Sciatic nerve (tissue), 2 donors: ENCODE data around the gene AMOTL1. TPM values are rescaled to one million over a fixed set of nuclear protein-coding genes. Genes with fewer than 3 reads are reported as not detected.

ENCODE experiments used
- ATAC-seq: fragments of 200-7000 bp; cut with Tn5 transposase; one replicate; pipeline ENCODE4 v1.9.1; 2020; ENCODE audit warnings: mild to moderate bottlenecking, moderate library complexity
- DNase-seq: peaks from one replicate; pipeline ENCODE4 v3.0.0-alpha.2; 2020; ENCODE audit warnings: low spot score
- intact Hi-C: fragments of 100-400 bp; cut with DNase I; formaldehyde crosslinking; loops from one replicate; pipeline ENCODE4 v1.14.2; 2022
- total RNA-seq: library from RNA; stranded (reverse); fragmentation: NEBNext Ultra II Directional; extraction: Animal tissue kit (Norgen Biotek cat#: 25700); gene quantifications from one replicate; pipeline ENCODE4 v1.2.1, GENCODE V29; 2021
- donor health status: DM: no; HTN: no; CAD: no.
- donor health status: DM: no; HTN: no; CAD: no.

The AMOTL1 gene
- total RNA-seq, 1 donor from 2014 or later = 75.6 TPM

DNA sequence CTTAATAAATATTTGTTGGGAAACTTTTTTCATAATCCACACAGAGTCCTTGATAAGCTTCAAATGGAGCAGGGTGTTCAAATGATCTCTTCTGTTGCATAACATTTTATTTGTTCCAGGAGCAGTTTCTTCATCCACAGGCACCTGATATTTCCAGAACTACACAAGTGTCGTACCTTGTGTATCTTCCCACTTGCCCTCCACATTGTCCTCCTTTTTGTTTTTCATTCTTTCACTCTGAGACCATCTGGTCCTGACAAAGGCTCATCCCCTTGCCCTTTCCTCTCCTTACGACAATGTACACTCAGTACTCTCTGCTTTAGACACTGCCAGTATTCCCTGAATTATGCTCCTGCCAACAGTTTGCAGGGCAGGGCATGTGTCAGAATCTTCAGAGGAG, 5.2 kb upstream of the AMOTL1 start:
- DNase-seq (no peak), ATAC-seq (no peak)
- intact Hi-C loops = no loop called here

DNA sequence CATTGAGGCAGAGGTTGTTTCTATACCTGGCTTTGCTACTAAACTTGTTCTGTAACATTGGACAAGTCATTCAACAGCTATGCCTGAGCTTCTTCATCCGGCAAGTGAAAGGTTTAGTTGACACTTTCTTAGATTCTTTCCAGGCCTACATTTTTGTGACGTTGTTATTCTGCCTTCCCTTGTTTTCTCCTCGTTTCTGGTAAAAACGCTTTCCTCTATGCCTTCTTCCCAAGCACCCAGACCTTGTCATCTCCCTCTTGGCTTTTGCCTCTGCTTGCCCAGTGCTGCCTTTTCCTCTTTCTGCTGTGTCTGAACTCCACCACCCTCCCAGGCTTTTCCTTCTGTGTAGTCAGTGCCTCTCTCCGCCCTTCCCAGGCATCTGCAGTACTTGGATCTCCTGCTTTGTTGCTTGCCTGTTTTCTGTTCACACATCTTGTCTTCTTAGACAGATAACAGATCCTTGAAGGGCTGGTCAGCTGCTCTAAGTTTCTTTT, 1.4 kb upstream of the AMOTL1 start:
- intact Hi-C loops = no loop called here
- DNase-seq (no peak), ATAC-seq (no peak)

DNA sequence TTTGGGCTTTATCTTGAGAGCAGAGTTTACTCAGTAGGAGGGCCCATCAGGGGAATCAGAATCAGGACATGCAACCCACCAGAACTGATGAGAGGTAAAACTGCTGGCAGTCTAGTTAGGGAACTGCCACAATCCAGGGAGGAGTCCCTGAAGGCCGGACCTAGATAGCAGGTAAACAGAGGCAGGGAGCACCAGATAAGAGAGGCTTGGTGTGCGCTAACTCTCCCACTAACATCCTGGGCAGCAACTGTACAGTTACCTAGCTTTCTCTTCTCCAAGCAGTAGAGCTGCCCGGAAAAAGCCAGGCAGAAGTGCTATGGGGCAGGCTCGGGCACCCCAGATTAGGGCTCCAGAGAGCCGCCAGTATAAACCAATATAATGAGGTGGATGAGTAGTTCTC, 865 bp upstream of the AMOTL1 start:
- intact Hi-C loops = no loop called here
- no peak for ATAC-seq

DNA sequence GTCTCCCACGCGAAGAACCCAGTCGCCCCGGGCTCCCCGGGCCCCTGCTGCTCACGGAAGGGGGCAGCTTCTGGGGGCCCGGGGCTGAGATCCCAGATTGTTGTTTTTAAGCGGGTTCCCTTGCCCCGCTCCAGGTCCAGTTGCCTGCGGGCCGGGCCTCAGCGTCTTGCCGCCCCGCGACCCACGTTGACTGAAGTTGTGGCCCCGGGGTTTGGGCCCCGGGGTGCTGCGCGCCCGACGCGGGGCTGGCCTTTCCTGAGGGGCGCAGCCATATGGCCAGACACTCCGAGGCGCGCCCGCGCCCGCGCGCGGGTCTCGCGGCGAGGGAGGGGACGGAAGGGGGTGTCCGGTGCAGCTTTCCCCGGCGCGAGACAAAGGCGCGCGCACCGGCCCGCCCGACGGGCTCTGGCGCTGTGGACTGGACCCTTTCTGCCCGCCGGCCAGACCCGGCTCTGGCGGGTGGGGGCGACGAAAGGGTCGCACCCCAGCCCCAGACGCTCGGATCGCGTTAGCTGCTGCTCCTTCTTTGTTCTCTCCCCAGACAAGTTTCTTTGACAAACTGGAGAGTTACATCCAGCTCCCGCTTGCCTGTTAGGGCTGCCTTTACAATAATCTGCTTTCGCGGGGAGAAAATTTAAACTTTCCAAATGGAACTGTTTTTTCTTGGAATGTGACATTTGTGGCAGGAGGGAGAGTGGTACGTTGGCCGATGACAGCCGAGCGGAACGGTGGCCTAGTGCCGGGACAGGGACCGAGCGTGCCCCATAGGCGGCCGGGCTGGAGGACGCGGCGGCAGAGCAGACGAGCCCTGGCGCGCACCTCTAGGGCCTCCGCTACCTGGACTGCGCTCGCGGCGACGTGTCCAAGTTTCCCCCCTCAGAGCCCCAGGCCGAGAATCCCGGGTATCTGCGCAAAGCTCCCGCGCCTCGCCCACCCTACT, 716 bp downstream of the AMOTL1 start:
- DNase-seq = peak; percentile 72
- peak; percentile 75 for ATAC-seq
- intact Hi-C loops = no loop called here

More for the DNA sequence above, 865 bp upstream of the AMOTL1 start:
- no peak for DNase-seq

DNA sequence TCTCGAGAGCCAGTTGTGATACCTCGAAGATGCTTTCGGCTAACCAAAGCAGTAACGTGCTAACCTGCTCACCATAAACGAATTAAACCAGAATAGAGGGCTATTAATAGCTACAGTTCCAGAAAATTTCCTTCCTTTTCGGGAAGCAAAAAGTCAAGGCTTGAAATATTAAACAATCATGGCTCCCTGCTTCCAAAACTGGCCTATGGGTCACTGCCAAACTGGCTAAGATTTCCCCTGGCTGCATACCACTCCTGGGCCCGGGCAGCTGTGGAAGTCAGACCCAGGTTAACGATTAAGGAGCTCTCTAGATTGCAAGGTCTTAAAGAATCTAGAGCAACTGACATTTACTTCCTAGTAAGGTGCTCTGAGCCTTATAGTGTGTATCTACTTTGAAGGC, 1.7 kb downstream of the AMOTL1 start:
- no peak for ATAC-seq
- intact Hi-C loops = no loop called here
- no peak for DNase-seq

DNA sequence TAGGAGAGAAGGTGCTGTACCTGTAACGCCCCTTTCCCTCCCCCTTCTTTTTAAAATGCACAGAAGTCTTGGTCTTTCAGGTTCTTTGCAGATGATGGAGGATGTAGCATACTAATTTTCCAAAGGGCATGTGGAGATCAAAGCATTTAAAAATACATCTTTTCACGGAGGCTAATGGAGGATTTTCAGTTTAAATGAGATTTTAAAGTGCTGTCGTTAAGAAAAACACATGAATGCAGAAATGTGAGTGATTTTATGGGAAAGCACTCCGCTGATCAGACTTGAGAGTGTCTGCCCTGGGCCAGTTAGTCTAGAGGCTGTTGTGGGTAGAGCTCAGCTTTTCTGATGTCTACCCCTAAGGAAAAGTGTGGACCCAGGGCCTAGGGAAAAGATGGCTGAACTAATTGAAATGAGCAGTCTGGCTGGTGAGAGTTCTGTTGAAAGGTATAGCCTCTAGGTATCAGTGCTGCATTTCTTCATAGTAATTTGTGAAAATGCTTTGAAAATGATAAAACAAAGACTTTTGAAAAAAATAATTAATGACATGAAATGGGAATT, 2.5 kb downstream of the AMOTL1 start:
- ATAC-seq = no peak
- intact Hi-C loops = no loop called here
- DNase-seq = no peak

DNA sequence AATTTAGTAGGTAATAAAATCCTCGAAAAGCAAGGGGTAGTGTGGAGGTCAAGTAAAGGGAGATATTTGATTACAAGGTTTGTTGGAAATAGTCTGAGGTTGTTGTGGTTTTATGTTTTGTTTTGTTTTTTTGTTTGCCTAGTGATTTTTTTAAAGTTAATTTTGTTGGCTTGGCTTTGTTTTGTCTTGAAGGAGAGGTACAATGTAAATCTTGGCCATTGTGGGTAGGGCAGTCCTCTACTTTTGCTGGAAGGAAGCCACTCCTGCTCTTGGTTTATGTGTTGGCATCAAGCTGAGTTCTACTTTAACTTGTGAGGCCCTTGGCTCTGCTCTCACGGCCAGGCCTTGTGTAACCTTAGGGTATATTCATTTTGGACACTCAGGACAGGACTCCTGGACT, 3.2 kb downstream of the AMOTL1 start:
- no peak for ATAC-seq
- DNase-seq = no peak
- intact Hi-C loops = no loop called here

DNA sequence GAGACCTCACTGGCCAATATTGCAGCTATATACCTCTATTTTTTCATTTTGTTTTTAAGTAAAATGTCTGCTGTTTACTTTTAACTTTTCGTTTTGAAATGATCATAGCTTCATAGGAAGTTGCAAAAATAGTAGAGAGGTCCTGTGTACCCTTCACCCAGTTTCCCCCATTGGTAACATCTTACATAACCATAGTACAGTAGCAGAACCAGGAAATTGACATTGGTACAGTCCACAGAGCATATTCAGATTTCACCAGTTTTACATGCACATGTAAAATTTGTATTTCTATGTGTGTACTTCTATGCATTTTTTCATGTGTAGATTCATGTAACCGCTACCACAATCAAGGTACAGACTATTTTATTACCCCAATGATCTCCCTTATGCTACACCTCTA, 3.8 kb downstream of the AMOTL1 start:
- ATAC-seq = no peak
- DNase-seq = no peak
- intact Hi-C loops = no loop called here

DNA sequence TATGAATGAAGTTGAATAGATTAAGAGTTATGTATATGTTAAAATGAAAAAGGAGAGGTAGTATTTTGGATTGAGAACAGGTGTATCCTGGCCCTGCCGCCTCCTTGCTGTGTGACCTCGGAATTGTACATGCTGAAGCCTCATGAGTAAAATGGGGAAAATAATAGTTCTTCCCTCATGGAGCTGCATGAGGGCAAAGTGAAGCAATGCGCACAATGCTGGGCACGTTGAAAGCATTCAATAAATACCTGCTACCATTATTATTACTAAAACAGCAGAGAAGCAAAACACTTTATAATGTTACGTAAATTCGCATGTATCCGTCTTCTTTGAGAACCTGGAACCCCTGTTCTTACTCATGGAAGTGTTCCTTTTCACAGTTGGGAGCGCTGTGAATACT, 5.7 kb downstream of the AMOTL1 start:
- intact Hi-C loops = no loop called here
- ATAC-seq (no peak), DNase-seq (no peak)

DNA sequence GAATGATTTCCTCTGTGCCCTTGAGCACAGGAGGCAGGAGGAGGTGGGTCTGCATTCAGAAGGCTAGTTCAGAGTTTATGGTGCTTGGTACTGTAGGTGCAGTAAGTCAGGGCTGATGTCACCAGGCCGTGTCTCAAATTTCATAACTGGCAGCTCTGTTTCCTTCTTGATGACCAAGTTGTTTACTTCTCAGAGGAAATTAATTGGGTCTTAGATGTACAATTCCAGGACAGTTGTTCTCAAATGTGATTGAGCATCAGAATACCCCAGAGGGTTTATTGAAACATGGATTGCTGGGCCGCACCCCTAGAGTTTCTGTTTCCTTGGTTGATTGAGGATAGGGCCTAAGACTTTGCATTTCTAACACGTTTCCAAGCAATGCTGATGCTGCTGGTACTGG, 6.2 kb downstream of the AMOTL1 start:
- ATAC-seq = no peak
- intact Hi-C loops = no loop called here
- no peak for DNase-seq

DNA sequence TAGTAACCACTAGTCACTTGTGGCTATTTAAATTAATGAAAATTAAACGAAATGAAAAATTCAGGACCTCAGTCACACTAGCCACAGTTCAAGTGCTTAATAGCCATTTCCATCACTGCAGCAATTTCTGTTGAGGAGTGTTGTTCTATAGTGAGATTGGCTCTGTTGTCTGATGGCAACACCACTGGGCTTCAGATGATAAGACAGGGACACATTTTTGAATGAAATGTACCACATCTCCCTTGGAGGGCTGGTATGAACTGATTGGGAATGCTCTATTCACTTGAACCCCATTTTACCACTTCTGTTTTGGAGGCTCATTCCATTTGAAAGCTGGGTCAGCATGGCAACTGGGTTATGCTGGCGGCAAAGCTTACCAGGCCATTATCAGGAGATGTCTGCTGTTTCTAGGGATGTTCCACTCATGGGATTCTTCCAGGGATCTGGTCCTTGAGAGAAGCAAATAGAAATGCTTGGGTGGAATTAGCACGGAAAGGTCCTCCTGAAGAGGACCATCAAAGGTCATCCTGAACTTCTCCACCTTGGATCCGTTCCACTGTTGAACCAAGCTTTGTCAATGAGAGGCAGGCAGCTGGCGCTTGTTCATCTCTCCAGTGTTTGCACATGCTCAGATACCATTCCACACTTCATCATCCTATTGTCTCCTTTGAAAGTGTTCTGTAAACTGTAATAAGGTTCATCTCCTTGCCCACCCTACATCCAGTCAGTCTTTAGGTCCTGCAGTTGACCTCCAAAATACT, 7.6 kb downstream of the AMOTL1 start:
- intact Hi-C loops = no loop called here
- ATAC-seq = no peak
- DNase-seq = no peak

DNA sequence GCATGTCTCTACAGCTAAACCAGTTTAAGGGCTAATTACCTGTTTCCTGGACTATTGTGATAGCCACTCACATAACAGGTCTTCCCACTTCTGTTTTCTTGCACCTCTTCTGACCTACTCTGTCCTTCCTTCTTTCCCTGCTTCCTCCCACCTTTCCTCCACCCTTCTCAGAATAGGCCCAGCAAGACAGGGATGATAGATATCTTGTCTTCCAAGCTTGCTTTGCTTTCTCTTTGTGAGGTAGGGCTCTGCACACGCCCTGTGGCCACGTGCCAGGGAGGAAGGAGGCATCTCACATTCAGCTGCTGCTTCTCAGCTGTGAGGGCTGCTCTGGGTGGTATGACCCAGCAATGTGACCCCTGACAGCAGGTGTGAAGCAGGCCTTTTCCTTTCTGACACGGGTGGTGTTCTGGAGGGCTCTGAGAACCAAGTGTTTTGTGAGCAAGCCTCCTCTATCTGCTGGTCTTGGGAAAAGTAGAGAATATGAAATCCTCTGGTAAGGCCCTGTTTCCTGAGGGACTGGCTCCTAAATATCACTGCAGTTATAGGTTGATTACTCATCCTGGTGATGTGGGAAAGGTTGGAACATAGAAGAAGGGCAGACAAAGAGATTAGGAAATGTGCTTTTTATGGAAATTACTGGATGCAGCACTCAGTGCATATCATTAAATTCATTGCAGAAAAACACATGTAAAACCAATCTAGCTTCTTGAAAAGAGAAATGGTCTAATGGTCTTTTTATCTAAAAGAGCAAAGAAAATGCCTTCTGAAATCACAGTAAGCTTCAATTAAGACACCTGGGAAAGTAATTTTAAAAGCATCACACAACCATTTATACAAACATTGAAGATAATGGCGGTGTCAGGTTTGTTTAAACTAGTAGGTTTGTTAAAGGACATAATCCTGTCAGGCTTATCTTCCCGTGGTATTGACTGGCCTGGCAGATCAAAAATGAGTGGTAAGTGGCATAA, 8.5 kb downstream of the AMOTL1 start:
- DNase-seq = no peak
- ATAC-seq = peak; percentile 68
- intact Hi-C loops = no loop called here

DNA sequence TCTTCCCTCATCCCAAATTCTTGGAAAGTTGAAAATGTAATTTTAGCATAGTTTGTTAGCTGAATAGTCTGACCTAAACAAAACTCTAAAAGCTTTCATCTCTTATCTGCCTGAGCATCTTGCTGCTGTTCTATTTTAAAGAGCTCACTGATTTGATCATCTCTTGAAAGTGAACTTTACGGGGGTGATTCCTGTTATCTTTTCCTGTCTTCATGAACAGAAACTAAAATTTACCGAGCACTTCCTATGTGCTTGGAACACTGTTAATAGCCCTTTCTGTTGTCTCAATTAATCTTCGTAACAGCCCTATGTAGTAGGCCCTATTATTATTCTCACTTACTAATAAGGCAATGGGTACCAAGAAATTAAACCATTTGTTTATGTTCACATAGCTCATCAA, 12.3 kb downstream of the AMOTL1 start:
- no peak for ATAC-seq
- intact Hi-C loops = no loop called here
- no peak for DNase-seq

DNA sequence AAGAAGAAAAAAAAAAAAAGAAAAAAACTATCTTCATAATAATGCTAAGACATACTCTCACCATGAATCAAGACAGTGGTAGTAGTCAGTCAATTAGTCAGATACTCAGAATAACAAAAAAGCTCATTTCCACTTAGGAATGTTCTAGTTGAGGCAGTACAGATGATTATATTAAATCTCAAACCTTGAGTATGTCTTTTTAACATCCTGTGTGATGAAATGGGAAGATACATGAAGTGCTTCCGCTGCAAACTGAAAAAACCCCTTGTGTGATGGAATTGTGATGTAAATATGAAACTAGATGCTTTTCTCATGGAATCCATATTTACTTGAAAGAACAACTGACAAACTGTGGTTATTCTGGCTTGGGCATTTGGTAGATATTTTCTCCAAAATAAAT, 13.7 kb downstream of the AMOTL1 start:
- intact Hi-C loops = no loop called here
- ATAC-seq (no peak), DNase-seq (no peak)

DNA sequence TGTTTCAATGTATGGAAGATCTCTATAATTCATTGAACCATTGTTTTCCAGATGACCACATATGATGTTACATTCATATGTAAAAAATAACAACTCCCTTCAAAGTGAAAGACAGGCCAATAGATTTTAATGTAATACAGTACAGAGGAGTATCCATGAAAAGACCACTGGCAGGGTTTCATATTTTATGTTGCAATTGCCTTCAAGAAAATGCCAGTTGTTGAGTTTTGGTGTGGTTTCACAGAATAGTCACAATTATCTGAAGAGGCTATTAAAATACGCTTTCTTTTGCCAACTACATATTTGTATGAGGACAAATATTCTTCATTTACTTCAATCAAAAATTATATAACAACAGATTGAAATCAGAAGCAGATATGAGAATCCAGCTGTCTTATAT, 14.3 kb downstream of the AMOTL1 start:
- DNase-seq (no peak), ATAC-seq (peak; percentile 27)
- intact Hi-C loops = no loop called here

DNA sequence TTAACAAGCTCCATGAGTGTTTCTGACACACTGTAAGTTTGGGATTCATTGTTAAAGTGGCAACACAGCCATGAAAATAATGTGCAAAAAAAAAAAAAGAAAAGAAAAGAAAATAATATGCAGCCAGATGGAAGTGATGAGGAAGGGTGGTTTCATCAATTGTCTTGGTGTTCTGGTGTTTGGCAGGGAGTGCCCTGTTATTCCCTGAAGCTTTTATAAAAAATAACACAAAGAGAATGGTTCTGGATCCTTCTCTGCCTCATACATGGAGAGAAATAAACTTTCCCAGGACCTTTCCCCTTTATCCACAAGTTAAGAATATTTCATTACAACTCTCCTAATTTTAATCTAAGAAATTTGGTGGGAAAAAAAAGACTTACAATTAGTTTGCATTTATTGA, 16.7 kb downstream of the AMOTL1 start:
- DNase-seq (no peak), ATAC-seq (no peak)
- intact Hi-C loops = no loop called here

DNA sequence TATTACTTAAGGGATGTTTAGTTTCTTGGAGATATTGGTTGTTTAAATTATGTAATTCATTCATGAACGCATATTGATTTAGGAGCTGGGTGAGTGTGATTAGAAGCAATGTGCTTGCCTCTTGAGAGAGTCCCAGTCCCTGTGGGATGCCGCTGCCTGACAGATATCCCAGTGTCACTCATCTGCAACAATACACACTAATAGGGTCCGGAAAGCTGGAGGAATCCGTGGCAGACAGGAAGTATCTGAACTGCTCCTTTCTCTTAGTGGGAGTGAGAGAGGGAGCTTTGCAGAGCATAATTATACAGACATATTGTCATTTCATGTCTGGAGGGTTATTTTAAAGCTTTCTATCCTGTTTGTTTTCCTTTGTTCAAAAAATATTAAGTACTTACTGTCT, 17.4 kb downstream of the AMOTL1 start:
- intact Hi-C loops = no loop called here
- no peak for DNase-seq
- ATAC-seq = no peak

DNA sequence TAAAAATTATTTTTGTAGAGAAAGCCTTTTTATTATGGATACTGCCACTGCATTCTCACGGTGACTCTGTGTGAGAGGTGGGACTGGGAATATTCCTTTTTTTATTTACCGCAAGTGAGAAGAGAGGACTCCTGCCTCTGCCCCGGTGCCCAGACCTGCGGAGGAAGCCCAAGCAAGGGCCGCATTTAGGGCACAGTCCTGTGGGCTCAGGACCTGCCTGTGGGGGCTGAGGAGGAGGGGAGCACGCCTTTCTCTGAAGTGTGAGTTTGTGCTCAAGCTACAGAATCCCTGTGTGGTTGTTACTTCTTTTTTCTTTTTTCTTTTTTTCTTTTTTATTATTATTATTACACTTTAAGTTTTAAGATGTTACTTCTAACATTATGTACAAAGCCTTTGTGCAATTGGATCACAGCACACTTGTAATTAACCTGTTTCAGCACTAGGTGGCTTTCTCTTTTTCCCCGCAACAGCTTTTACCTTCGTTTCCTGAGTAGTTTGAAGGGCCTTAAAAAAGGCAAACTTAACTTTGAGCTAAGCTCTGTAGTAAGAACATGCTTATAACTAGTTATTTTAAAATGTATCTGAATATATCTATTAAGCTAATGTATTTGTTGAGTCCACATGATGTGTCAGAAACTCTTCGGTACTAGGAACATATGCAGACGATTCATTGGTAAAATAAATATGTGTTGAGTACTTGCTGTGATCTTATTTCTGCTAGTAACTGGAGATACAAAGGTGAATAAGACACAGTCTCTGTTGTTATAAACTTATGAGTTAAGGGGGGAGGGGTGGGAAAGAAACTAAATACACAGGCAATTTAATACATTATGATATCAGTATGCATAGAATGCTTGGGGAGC, 18.3 kb downstream of the AMOTL1 start:
- DNase-seq (no peak), ATAC-seq (peak; percentile 36)
- intact Hi-C loops = no loop called here
